ENCODE measurements around the gene IGFBP1.

Gene IGFBP1

GRCh38 chr7:45882465-45882810, 5.8 kb upstream of the IGFBP1 start:
- Histone ChIP-seq H3K27ac (ENCODE audit: extremely low read depth, low read depth, low read length) (no peak overlapping the region), H3K36me3 (ENCODE audit: control insufficient read depth in 2 of 2, insufficient read depth in 1 of 2, low read length in 2 of 2) (no peaks in the 10 kb centered on the region), H3K4me3 (ENCODE audit: low read depth, low read length) (no peak overlapping the region), H3K9me3 (ENCODE audit: control insufficient read depth, insufficient read depth, low read depth, low read length) (no peaks in the 10 kb centered on the region), H3K4me1 (ENCODE audit: control insufficient read depth, insufficient read depth, low read length) (no peaks in the 10 kb centered on the region)
- CTCF ChIA-PET, result interaction anchor here (0.8 to 1.1 kb wide), 2 partner anchors 10 to 35 kb away, joined by 3 read pairs; no protein-coding TSS in a partner anchor
- POLR2A ChIA-PET, result no interaction called here
- TF ChIP-seq ZNF596 (tag by site-specific recombination; IDR thresholded peaks at IDR 0.05), result no peak
- no peak for TF ChIP-seq ZBTB48 (tag by site-specific recombination; IDR thresholded peaks at IDR 0.05)
- TF ChIP-seq ZBTB44 (tag by site-specific recombination; IDR thresholded peaks at IDR 0.05), result no peak
- no peak for TF ChIP-seq ZNF16 (tag by site-specific recombination; IDR thresholded peaks at IDR 0.05; ENCODE audit: low read depth)

GRCh38 chr7:45884136-45884535, 4.2 kb upstream of the IGFBP1 start:
- TF ChIP-seq ZNF544 (tag by site-specific recombination; IDR thresholded peaks at IDR 0.05) (no peak), KLF16 (tag by site-specific recombination; IDR thresholded peaks at IDR 0.05) (no peak), ZNF23 (tag by site-specific recombination; IDR thresholded peaks at IDR 0.05; ENCODE audit: borderline replicate concordance) (no peak), PRDM2 (tag by site-specific recombination; IDR thresholded peaks at IDR 0.05; ENCODE audit: borderline replicate concordance) (no peak)
- CTCF ChIA-PET, result interaction anchor here (0.7 to 1.1 kb wide), 2 partner anchors 18 to 1382 kb away, joined by 3 to 6 read pairs; no protein-coding TSS in a partner anchor
- no peaks in the 10 kb centered on the region for H3K9me3 ChIP-seq (ENCODE audit: control insufficient read depth, insufficient read depth, low read depth, low read length)
- no peak overlapping the region for H3K27ac ChIP-seq (ENCODE audit: extremely low read depth, low read depth, low read length)
- no peaks in the 10 kb centered on the region for H3K36me3 ChIP-seq (ENCODE audit: control insufficient read depth in 2 of 2, insufficient read depth in 1 of 2, low read length in 2 of 2)
- POLR2A ChIA-PET, result no interaction called here
- no peak overlapping the region for H3K4me3 ChIP-seq (ENCODE audit: low read depth, low read length)
- no peaks in the 10 kb centered on the region for H3K4me1 ChIP-seq (ENCODE audit: control insufficient read depth, insufficient read depth, low read length)

- no peaks in the 10 kb centered on the region for H3K4me1 ChIP-seq (ENCODE audit: control insufficient read depth, insufficient read depth, low read length)
- POLR2A ChIA-PET, result no interaction called here
- H3K27ac ChIP-seq (ENCODE audit: extremely low read depth, low read depth, low read length), result no peak overlapping the region
- TF ChIP-seq ZSCAN23 (tag by site-specific recombination; IDR thresholded peaks at IDR 0.05) (no peak), ZNF624 (tag by site-specific recombination; IDR thresholded peaks at IDR 0.05) (no peak), ZNF596 (tag by site-specific recombination; IDR thresholded peaks at IDR 0.05) (no peak), ZNF132 (tag by site-specific recombination; IDR thresholded peaks at IDR 0.05; ENCODE audit: borderline replicate concordance) (no peak), WT1 (tag by site-specific recombination; IDR thresholded peaks at IDR 0.05) (no peak), ZNF549 (tag by site-specific recombination; IDR thresholded peaks at IDR 0.05) (no peak), ZBTB26 (tag by site-specific recombination; optimal IDR thresholded peaks at IDR 0.05) (no peak), ZNF449 (tag by site-specific recombination; IDR thresholded peaks at IDR 0.05) (no peak), ZNF707 (tag by site-specific recombination; IDR thresholded peaks at IDR 0.05) (no peak), ZNF488 (tag by site-specific recombination; IDR thresholded peaks at IDR 0.05) (no peak)
Observed at GRCh38 chr7:45885264-45885882, 2.9 kb upstream of the IGFBP1 start.

More at GRCh38 chr7:45885264-45885882, 2.9 kb upstream of the IGFBP1 start:
- Histone ChIP-seq H3K36me3 (ENCODE audit: control insufficient read depth in 2 of 2, insufficient read depth in 1 of 2, low read length in 2 of 2) (no peaks in the 10 kb centered on the region), H3K4me3 (ENCODE audit: low read depth, low read length) (no peak overlapping the region), H3K9me3 (ENCODE audit: control insufficient read depth, insufficient read depth, low read depth, low read length) (no peaks in the 10 kb centered on the region)
- CTCF ChIA-PET, result interaction anchor here (0.5 to 0.6 kb wide), 2 partner anchors 537 to 1964 kb away, joined by 3 read pairs; no protein-coding TSS in a partner anchor

Data from HEK293 (cell line).